Naive thymus-derived CD4-positive, alpha-beta T cell (primary cell): ENCODE results near the gene SPON1. TPM values are rescaled to one million over a fixed set of nuclear protein-coding genes. Genes with fewer than 3 reads are reported as not detected.

Source experiments
- ATAC-seq: fragments of 150-1000 bp; cut with Tn5 transposase; 2 replicates; pipeline ENCODE4 v1.10.0; 2021; ENCODE audit warnings: mild to moderate bottlenecking, moderate library complexity
- CTCF ChIA-PET: fragments of 350-600 bp; sonication (Branson Sonifier 250); formaldehyde crosslinking; loops from one replicate; lab custom pipeline; 2021; ENCODE audit warnings: antibody characterized with exemption; lab: Charles Lee
- POLR2A ChIA-PET: fragments of 350-600 bp; sonication (Branson Sonifier 250); formaldehyde crosslinking; loops from one replicate; lab custom pipeline; 2021; ENCODE audit warnings: antibody characterized with exemption, inconsistent platforms; lab: Charles Lee
- DNase-seq, 9 donors: peaks; one replicate each; pipeline versions ENCODE4 v3.0.0 to v3.0.0-alpha.2; 2020 to 2022; ENCODE audit warnings: mixed read lengths in 1 of 9
- H3K27ac ChIP-seq: one replicate; pipeline ENCODE4 v1.7.0; 2013; ENCODE audit warnings: mild to moderate bottlenecking, low read depth, low read length, moderate library complexity
- H3K27me3 ChIP-seq, 2 donors: one replicate each; pipeline ENCODE4 v1.7.0; 2013; ENCODE audit warnings: low read length in 2 of 2, mild to moderate bottlenecking in 2 of 2, moderate library complexity in 2 of 2; ENCODE audit not compliant: control insufficient read depth in 2 of 2, insufficient read depth in 2 of 2
- H3K36me3 ChIP-seq, 3 experiments: 1 replicate in 2 of 3; 2 replicates in 1 of 3; pipeline ENCODE4 v1.7.0; 2013; ENCODE audit warnings: low read length in 3 of 3, mild to moderate bottlenecking in 3 of 3, moderate library complexity in 1 of 3; ENCODE audit not compliant: insufficient read depth in 3 of 3, control insufficient read depth in 2 of 3
- H3K4me1 ChIP-seq, 2 donors: one replicate each; pipeline ENCODE4 v1.7.0; 2013; ENCODE audit warnings: low read length in 2 of 2, mild to moderate bottlenecking in 2 of 2, moderate library complexity in 1 of 2; ENCODE audit not compliant: control insufficient read depth in 2 of 2, insufficient read depth in 2 of 2
- H3K4me3 ChIP-seq: 2 replicates; pipeline ENCODE4 v1.7.0; 2013; ENCODE audit warnings: mild to moderate bottlenecking, low read length
- H3K9me3 ChIP-seq, 3 experiments: 1 replicate in 2 of 3; 2 replicates in 1 of 3; pipeline ENCODE4 v1.7.0; 2013; ENCODE audit warnings: low read length in 3 of 3; ENCODE audit not compliant: control insufficient read depth in 2 of 3
- H3K27ac Mint-ChIP-seq, 9 donors: one replicate each; pipeline ENCODE4 v1.8.0; 2020 to 2022; ENCODE audit warnings: mixed read lengths in 9 of 9, mild to moderate bottlenecking in 8 of 9, moderate library complexity in 5 of 9, inconsistent platforms in 2 of 9
- H3K27me3 Mint-ChIP-seq, 5 donors: one replicate each; pipeline ENCODE4 v1.8.0; 2021 to 2022; ENCODE audit warnings: mixed read lengths in 5 of 5, mild to moderate bottlenecking in 1 of 5
- H3K36me3 Mint-ChIP-seq, 5 donors: one replicate each; pipeline ENCODE4 v1.8.0; 2020 to 2022; ENCODE audit warnings: mixed read lengths in 5 of 5, mild to moderate bottlenecking in 3 of 5, inconsistent platforms in 1 of 5
- H3K4me1 Mint-ChIP-seq, 7 donors: one replicate each; pipeline ENCODE4 v1.8.0; 2020 to 2022; ENCODE audit warnings: mixed read lengths in 7 of 7, mild to moderate bottlenecking in 3 of 7, inconsistent platforms in 1 of 7
- H3K4me3 Mint-ChIP-seq, 10 donors: one replicate each; pipeline ENCODE4 v1.8.0; 2020 to 2022; ENCODE audit warnings: mild to moderate bottlenecking in 10 of 10, mixed read lengths in 10 of 10, moderate library complexity in 6 of 10, inconsistent platforms in 2 of 10
- H3K9me3 Mint-ChIP-seq, 11 donors: one replicate each; pipeline ENCODE4 v1.8.0; 2020 to 2022; ENCODE audit warnings: mixed read lengths in 11 of 11, mild to moderate bottlenecking in 4 of 11, inconsistent platforms in 1 of 11, moderate library complexity in 1 of 11
- intact Hi-C, 2 donors: fragments of 100-400 bp; cut with micrococcal nuclease; formaldehyde crosslinking; loops; one replicate each; pipeline ENCODE4 v1.15.1; 2023
- polyA plus RNA-seq, 2 donors: library from polyadenylated mRNA; unstranded; fragments of 300-500 nt; fragmentation: Illumina TruSeq; gene quantifications; one replicate each; pipeline ENCODE4 v1.2.3, GENCODE V29; 2021
- total RNA-seq, 6 experiments: library from RNA in 5 of 6; stranded (reverse) in 5 of 6; gene quantifications; 1 replicate in 5 of 6; 2 replicates in 1 of 6; pipeline ENCODE4 v1.2.3 and lab custom pipeline; 2021 to 2026

SPON1 gene
- total and polyA plus RNA-seq, 7 experiments from 2014 or later, result 0.35 to 20.8 (median 1.6) TPM

DNA sequence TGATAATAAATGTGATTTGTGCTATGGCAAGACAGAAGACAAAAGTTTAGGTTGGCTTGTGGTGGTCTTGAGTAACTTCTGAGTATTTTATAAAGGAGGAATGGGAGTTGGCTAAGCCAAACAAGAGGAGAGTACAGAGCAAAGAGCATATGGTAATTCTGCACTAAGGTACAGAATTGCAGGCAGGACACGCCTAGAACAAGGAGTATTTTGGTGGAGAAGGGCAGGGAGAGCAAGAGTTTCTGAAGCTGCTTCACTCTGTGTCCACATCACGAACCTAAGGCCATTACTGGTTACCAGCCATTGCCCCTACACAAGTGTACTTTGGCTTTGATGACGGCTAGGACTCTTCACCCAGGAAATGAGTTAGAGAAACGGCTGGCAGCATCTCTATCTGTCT lies 170.9 kb downstream of the SPON1 start:
- Mint-ChIP-seq H3K9me3 (peaks cover 0 to 12% (median 2%) of the 10 kb centered on the region in 11 donors), H3K36me3 (peaks cover 0 to 11% (median 1%) of the 10 kb centered on the region in 5 donors), H3K4me1 (peaks cover 0 to 3% (median 0%) of the 10 kb centered on the region in 7 donors), H3K27me3 (peaks cover 0 to 5% (median 0%) of the 10 kb centered on the region in 5 donors), H3K4me3 (no peak overlapping the region), H3K27ac (peak overlapping the region in 1 of 9 donors; percentile 17)
- POLR2A ChIA-PET, result no interaction called here
- Histone ChIP-seq H3K27ac (no peak overlapping the region), H3K36me3 (no peaks in the 10 kb centered on the region), H3K4me1 (no peaks in the 10 kb centered on the region), H3K27me3 (no peaks in the 10 kb centered on the region), H3K9me3 (no peaks in the 10 kb centered on the region), H3K4me3 (no peak overlapping the region)
- ATAC-seq (no peak), DNase-seq (no peak)
- intact Hi-C loops, result no loop called here
- CTCF ChIA-PET, result no interaction called here

GRCh38 chr11:14136561-14136960 lies 174.0 kb downstream of the SPON1 start:
- POLR2A ChIA-PET, result no interaction called here

DNA sequence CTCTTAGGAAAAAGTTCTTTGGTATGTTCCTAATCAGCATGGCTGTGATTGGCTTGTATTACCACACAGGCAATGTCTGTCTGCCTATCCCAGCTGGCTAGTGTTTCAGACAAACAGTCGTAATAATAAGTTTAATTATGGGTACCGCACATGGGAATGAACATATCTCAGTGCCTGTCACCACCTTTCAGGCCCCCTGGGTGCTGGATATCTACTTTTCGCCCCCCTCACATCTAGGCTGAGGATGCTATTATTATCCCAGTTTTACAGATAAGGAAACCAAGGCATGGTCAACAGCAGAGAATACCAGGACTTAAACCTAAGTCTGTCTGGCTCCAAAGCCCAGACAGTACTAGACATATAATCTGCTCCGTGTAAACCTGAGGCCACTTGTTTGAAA lies 174.8 kb downstream of the SPON1 start:
- Histone ChIP-seq H3K4me3 (no peak overlapping the region), H3K36me3 (no peaks in the 10 kb centered on the region), H3K9me3 (no peaks in the 10 kb centered on the region), H3K27me3 (no peaks in the 10 kb centered on the region), H3K27ac (no peak overlapping the region), H3K4me1 (no peaks in the 10 kb centered on the region)
- no peak for DNase-seq
- H3K27me3 Mint-ChIP-seq, result peaks cover 0 to 4% (median 0%) of the 10 kb centered on the region in 5 donors
- no peak overlapping the region for H3K4me3 Mint-ChIP-seq
- no peaks in the 10 kb centered on the region for H3K36me3 Mint-ChIP-seq
- ChIA-PET POLR2A (no interaction called here), CTCF (no interaction called here)
- no peaks in the 10 kb centered on the region for H3K4me1 Mint-ChIP-seq
- no peak for ATAC-seq
- intact Hi-C loops, result no loop called here
- no peak overlapping the region for H3K27ac Mint-ChIP-seq
- H3K9me3 Mint-ChIP-seq, result peaks cover 0 to 3% (median 0%) of the 10 kb centered on the region in 11 donors

More at GRCh38 chr11:14136561-14136960, 174.0 kb downstream of the SPON1 start:
- intact Hi-C loops, result no loop called here
- no peaks in the 10 kb centered on the region for H3K27me3 ChIP-seq
- no peaks in the 10 kb centered on the region for H3K9me3 ChIP-seq
- Mint-ChIP-seq H3K4me3 (no peak overlapping the region), H3K9me3 (peaks cover 0 to 3% (median 0%) of the 10 kb centered on the region in 11 donors), H3K36me3 (no peaks in the 10 kb centered on the region), H3K27ac (no peak overlapping the region), H3K4me1 (no peaks in the 10 kb centered on the region), H3K27me3 (peaks cover 0 to 2% (median 0%) of the 10 kb centered on the region in 5 donors)
- no peak overlapping the region for H3K27ac ChIP-seq
- H3K4me1 ChIP-seq, result no peaks in the 10 kb centered on the region
- DNase-seq, result no peak
- H3K36me3 ChIP-seq, result no peaks in the 10 kb centered on the region
- no peak for ATAC-seq
- H3K4me3 ChIP-seq, result no peak overlapping the region
- CTCF ChIA-PET, result interaction anchor here (0.6 kb wide), 1 partner anchor 623 kb away, joined by 3 read pairs; no protein-coding TSS in a partner anchor

DNA sequence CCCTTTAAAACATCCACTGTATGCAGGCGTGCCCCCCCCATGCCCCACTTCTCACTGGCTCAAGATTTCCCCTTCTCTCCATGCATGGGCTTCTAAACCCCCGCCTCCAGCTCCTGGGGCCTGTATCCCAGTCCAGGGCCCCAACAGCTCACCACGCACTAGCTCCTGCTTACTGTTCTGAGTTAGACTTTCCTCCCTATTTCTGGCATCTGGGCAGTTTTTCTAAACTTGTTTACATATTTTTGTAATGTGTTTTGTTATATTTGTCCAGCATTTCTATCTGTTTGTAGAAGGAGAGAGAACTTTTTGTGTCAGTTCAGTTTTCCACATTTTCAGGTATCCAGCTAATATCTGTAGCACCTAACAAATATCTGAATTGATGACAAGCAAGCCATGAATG lies 178.5 kb downstream of the SPON1 start:
- no peak overlapping the region for H3K4me3 ChIP-seq
- ChIA-PET CTCF (interaction anchor here (0.7 to 0.8 kb wide), 2 partner anchors 365 to 369 kb away, joined by 3 read pairs; no protein-coding TSS in a partner anchor), POLR2A (no interaction called here)
- no peaks in the 10 kb centered on the region for H3K36me3 Mint-ChIP-seq
- H3K27ac Mint-ChIP-seq, result no peak overlapping the region
- H3K9me3 Mint-ChIP-seq, result no peaks in the 10 kb centered on the region
- DNase-seq (no peak), ATAC-seq (no peak)
- no peaks in the 10 kb centered on the region for H3K9me3 ChIP-seq
- intact Hi-C loops, result no loop called here
- no peak overlapping the region for H3K27ac ChIP-seq
- H3K36me3 ChIP-seq, result no peaks in the 10 kb centered on the region
- peaks cover 0 to 7% (median 0%) of the 10 kb centered on the region in 7 donors for H3K4me1 Mint-ChIP-seq
- H3K4me1 ChIP-seq, result no peaks in the 10 kb centered on the region
- H3K27me3 ChIP-seq, result no peaks in the 10 kb centered on the region
- no peak overlapping the region for H3K4me3 Mint-ChIP-seq
- H3K27me3 Mint-ChIP-seq, result peaks cover 0 to 7% (median 0%) of the 10 kb centered on the region in 5 donors

- Histone ChIP-seq H3K27ac (no peak overlapping the region), H3K27me3 (no peaks in the 10 kb centered on the region), H3K9me3 (no peaks in the 10 kb centered on the region), H3K4me1 (no peaks in the 10 kb centered on the region), H3K4me3 (no peak overlapping the region), H3K36me3 (no peaks in the 10 kb centered on the region)
- no peak for ATAC-seq
- no peak overlapping the region for H3K4me3 Mint-ChIP-seq
- H3K27ac Mint-ChIP-seq, result no peak overlapping the region
- H3K4me1 Mint-ChIP-seq, result peaks cover 0 to 7% (median 0%) of the 10 kb centered on the region in 7 donors
- no peaks in the 10 kb centered on the region for H3K36me3 Mint-ChIP-seq
- peaks cover 0 to 7% (median 0%) of the 10 kb centered on the region in 5 donors for H3K27me3 Mint-ChIP-seq
- CTCF ChIA-PET, result interaction anchor here (0.9 kb wide), 1 partner anchor 108 kb away, joined by 3 read pairs; no protein-coding TSS in a partner anchor
- intact Hi-C loops, result no loop called here
- no peak for DNase-seq
- H3K9me3 Mint-ChIP-seq, result no peaks in the 10 kb centered on the region
- POLR2A ChIA-PET, result no interaction called here
Observed at GRCh38 chr11:14141676-14142075, 179.2 kb downstream of the SPON1 start.

DNA sequence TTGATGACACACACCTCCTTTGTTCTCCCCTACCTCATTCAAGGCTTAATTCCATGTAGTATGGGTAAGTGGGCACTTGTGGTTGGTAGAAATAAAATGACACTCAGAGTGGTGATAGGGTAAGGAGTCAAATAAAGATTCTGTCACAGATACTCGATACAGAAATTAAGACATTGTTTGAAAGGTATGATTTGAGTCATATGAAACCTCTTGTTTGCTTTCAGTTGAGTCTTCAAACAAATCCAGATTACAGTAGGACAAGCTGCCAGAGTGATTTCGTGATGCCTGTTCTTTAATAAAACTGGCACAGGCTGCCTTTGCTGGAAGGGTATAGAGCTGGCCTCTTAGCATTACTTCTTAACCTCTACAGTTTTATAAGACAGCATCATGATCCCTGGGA lies 182.4 kb downstream of the SPON1 start:
- no peak overlapping the region for H3K27ac ChIP-seq
- no peak overlapping the region for H3K4me3 Mint-ChIP-seq
- H3K4me3 ChIP-seq, result no peak overlapping the region
- no peaks in the 10 kb centered on the region for H3K36me3 ChIP-seq
- H3K9me3 ChIP-seq, result no peaks in the 10 kb centered on the region
- peaks cover 0 to 11% (median 4%) of the 10 kb centered on the region in 7 donors for H3K4me1 Mint-ChIP-seq
- H3K36me3 Mint-ChIP-seq, result no peaks in the 10 kb centered on the region
- no peaks in the 10 kb centered on the region for H3K4me1 ChIP-seq
- POLR2A ChIA-PET, result no interaction called here
- ATAC-seq, result no peak
- no peaks in the 10 kb centered on the region for H3K9me3 Mint-ChIP-seq
- intact Hi-C loops, result no loop called here
- DNase-seq, result no peak
- peaks cover 0 to 13% (median 0%) of the 10 kb centered on the region in 5 donors for H3K27me3 Mint-ChIP-seq
- no peak overlapping the region for H3K27ac Mint-ChIP-seq
- no peaks in the 10 kb centered on the region for H3K27me3 ChIP-seq
- CTCF ChIA-PET, result no interaction called here
